Measurements from ENCODE around the gene KNTC1. TPM values are rescaled to one million over a fixed set of nuclear protein-coding genes. Genes with fewer than 3 reads are reported as not detected.
"Not testable (repeated sequence)": the region's sequence is repeated elsewhere in the genome, so short reads cannot be mapped to it uniquely, and the experiment has no call there.

Gene KNTC1
- total and polyA plus RNA-seq, 3 donors from 2014 or later = 46.1 to 118 (median 79.8) TPM

GRCh38 chr12:122503783-122504590 is 23.1 kb upstream of the KNTC1 start:
- intact Hi-C loops (cut with DNase I; ENCODE audit: low total_unique reads) = no loop called here
- WGBS, 2 donors = 72 to 80% methylated on average over 6 of the region's 6 CpGs
- no peaks in the 10 kb centered on the region for H3K36me3 ChIP-seq (ENCODE audit: low read depth, missing control alignments)
- no peak for DNase-seq
- no peaks in the 10 kb centered on the region for H3K27me3 ChIP-seq
- no peak overlapping the region for H3K4me3 ChIP-seq
- TF ChIP-seq POLR2A (IDR thresholded peaks at IDR 0.05) (no peak), CTCF (IDR thresholded peaks at IDR 0.05) (no peak)
- H3K27ac ChIP-seq = no peak overlapping the region
- H3K9me3 ChIP-seq = no peaks in the 10 kb centered on the region
- H3K4me1 ChIP-seq = peaks cover 4% of the 10 kb centered on the region

GRCh38 chr12:122505419-122506051 is 21.5 kb upstream of the KNTC1 start:
- no peak for DNase-seq
- H3K36me3 ChIP-seq (ENCODE audit: low read depth, missing control alignments) = no peaks in the 10 kb centered on the region
- 81 to 85% methylated on average over 11 of the region's 11 CpGs for WGBS, 2 donors
- no peaks in the 10 kb centered on the region for H3K4me1 ChIP-seq
- no peak overlapping the region for H3K27ac ChIP-seq
- no peak for TF ChIP-seq POLR2A (IDR thresholded peaks at IDR 0.05)
- TF ChIP-seq CTCF (IDR thresholded peaks at IDR 0.05) = no peak
- H3K27me3 ChIP-seq = no peaks in the 10 kb centered on the region
- intact Hi-C loops (cut with DNase I; ENCODE audit: low total_unique reads) = no loop called here
- no peaks in the 10 kb centered on the region for H3K9me3 ChIP-seq
- no peak overlapping the region for H3K4me3 ChIP-seq

GRCh38 chr12:122506393-122506938 is 20.6 kb upstream of the KNTC1 start:
- TF ChIP-seq CTCF (IDR thresholded peaks at IDR 0.05) (no peak), POLR2A (IDR thresholded peaks at IDR 0.05) (no peak)
- DNase-seq = no peak
- Histone ChIP-seq H3K27ac (no peak overlapping the region), H3K27me3 (no peaks in the 10 kb centered on the region), H3K4me3 (no peak overlapping the region), H3K9me3 (no peaks in the 10 kb centered on the region), H3K4me1 (no peaks in the 10 kb centered on the region), H3K36me3 (ENCODE audit: low read depth, missing control alignments) (no peaks in the 10 kb centered on the region)
- WGBS, 2 donors = 88 to 89% methylated on average over 5 of the region's 5 CpGs
- intact Hi-C loops (cut with DNase I; ENCODE audit: low total_unique reads) = no loop called here

- no peaks in the 10 kb centered on the region for H3K9me3 ChIP-seq
- no peak overlapping the region for H3K4me3 ChIP-seq
- no peaks in the 10 kb centered on the region for H3K27me3 ChIP-seq
- intact Hi-C loops (cut with DNase I; ENCODE audit: low total_unique reads) = no loop called here
- TF ChIP-seq POLR2A (IDR thresholded peaks at IDR 0.05) (no peak), CTCF (IDR thresholded peaks at IDR 0.05) (no peak)
- WGBS, 2 donors = 90 to 91% methylated on average over 5 of the region's 5 CpGs
- H3K36me3 ChIP-seq (ENCODE audit: low read depth, missing control alignments) = no peaks in the 10 kb centered on the region
- no peak for DNase-seq
- no peak overlapping the region for H3K27ac ChIP-seq
- no peaks in the 10 kb centered on the region for H3K4me1 ChIP-seq
Observed at GRCh38 chr12:122508163-122508562, 18.9 kb upstream of the KNTC1 start.

- H3K27me3 ChIP-seq; H3K27ac ChIP-seq; H3K4me1 ChIP-seq; DNase-seq; H3K36me3 ChIP-seq (ENCODE audit: low read depth, missing control alignments); H3K4me3 ChIP-seq; H3K9me3 ChIP-seq; intact Hi-C loops (cut with DNase I; ENCODE audit: low total_unique reads): not testable (repeated sequence)
- 85 to 91% methylated on average over 3 of the region's 3 CpGs for WGBS, 2 donors
Observed at GRCh38 chr12:122513028-122513427, 14.0 kb upstream of the KNTC1 start.
